HG03280 (cell line): ENCODE results near the gene C6orf89.

ENCODE experiments used
- ATAC-seq: cut with Tn5 transposase; IDR thresholded peaks from one replicate; pipeline ENCODE4 v1.9.1; 2021; ENCODE audit warnings: mild to moderate bottlenecking, moderate library complexity; ENCODE audit not compliant: unreplicated experiment

The C6orf89 gene

GRCh38 chr6:36885461-36886401 is at the start of gene C6orf89:
Gene C6orf89 (plus strand): TSS chr6:36885952. CDS start chr6:36899445, 13,493 bp downstream.
- ATAC-seq, result peak; percentile 97

- ATAC-seq, result no peak
Measured at GRCh38 chr6:36836111-36837021, 49.4 kb upstream of the C6orf89 start.

- ATAC-seq, result no peak
Measured at GRCh38 chr6:36837022-36837339, 48.8 kb upstream of the C6orf89 start.

- no peak for ATAC-seq
Measured at GRCh38 chr6:36837686-36838085, 48.1 kb upstream of the C6orf89 start.

GRCh38 chr6:36838896-36839748 is 46.6 kb upstream of the C6orf89 start, which contains the start of gene CPNE5:
Gene CPNE5 (minus strand): TSS chr6:36839444. CDS start chr6:36839377, 67 bp downstream.
- ATAC-seq, result no peak

GRCh38 chr6:36839749-36840431 is 45.9 kb upstream of the C6orf89 start:
- ATAC-seq, result no peak

- no peak for ATAC-seq
Measured at GRCh38 chr6:36840432-36841403, 45.0 kb upstream of the C6orf89 start.

GRCh38 chr6:36841756-36842155 is 44.0 kb upstream of the C6orf89 start:
- no peak for ATAC-seq

GRCh38 chr6:36843170-36843569 is 42.6 kb upstream of the C6orf89 start:
- no peak for ATAC-seq

GRCh38 chr6:36844232-36845170 is 41.3 kb upstream of the C6orf89 start:
- no peak for ATAC-seq

- no peak for ATAC-seq
Measured at GRCh38 chr6:36845233-36845632, 40.5 kb upstream of the C6orf89 start.

- no peak for ATAC-seq
Measured at GRCh38 chr6:36847152-36847551, 38.6 kb upstream of the C6orf89 start.

GRCh38 chr6:36847991-36848390 is 37.8 kb upstream of the C6orf89 start:
- ATAC-seq, result no peak

- ATAC-seq, result no peak
Measured at GRCh38 chr6:36848658-36849441, 36.9 kb upstream of the C6orf89 start.

- no peak for ATAC-seq
Measured at GRCh38 chr6:36850021-36850420, 35.7 kb upstream of the C6orf89 start.

GRCh38 chr6:36851149-36851614 is 34.6 kb upstream of the C6orf89 start:
- no peak for ATAC-seq

GRCh38 chr6:36851626-36852025 is 34.1 kb upstream of the C6orf89 start:
- no peak for ATAC-seq
